ENCODE results near the gene SELENOH.

DNA sequence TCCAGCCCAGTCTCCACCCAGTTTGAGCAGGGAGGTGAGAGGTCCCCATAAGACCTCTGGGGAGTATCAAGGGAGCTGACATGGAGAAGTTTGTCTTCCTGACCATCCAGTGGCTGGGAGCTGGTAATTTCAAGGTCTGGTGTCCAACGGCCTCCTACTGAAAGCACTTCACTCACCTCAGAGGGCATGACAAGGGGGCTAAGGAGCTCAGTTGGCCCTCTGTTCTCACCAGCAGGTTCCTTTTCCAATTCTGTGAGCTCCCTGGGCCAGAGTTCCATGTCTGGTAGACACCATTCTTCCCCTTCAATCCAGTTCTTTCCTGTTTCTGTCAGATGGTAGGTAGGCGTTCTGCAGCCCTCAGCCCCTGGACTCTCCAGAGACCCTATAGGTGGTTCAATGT lies 3.1 kb downstream of the SELENOH start:
- TF ChIP-seq, protein P1, sequence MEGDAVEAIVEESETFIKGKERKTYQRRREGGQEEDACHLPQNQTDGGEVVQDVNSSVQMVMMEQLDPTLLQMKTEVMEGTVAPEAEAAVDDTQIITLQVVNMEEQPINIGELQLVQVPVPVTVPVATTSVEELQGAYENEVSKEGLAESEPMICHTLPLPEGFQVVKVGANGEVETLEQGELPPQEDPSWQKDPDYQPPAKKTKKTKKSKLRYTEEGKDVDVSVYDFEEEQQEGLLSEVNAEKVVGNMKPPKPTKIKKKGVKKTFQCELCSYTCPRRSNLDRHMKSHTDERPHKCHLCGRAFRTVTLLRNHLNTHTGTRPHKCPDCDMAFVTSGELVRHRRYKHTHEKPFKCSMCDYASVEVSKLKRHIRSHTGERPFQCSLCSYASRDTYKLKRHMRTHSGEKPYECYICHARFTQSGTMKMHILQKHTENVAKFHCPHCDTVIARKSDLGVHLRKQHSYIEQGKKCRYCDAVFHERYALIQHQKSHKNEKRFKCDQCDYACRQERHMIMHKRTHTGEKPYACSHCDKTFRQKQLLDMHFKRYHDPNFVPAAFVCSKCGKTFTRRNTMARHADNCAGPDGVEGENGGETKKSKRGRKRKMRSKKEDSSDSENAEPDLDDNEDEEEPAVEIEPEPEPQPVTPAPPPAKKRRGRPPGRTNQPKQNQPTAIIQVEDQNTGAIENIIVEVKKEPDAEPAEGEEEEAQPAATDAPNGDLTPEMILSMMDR (IDR thresholded peaks at IDR 0.05; ENCODE audit: poor library complexity) = no peak
- TF ChIP-seq EZH2 (IDR thresholded peaks at IDR 0.05; ENCODE audit: borderline replicate concordance) = no peak

Measured in hepatocyte (in vitro differentiated cells).